Central memory CD8-positive, alpha-beta T cell (primary cell): Measurements from ENCODE around the gene XYLT1.

Experiments used
- ATAC-seq: fragments of 150-1000 bp; cut with Tn5 transposase; replicated peaks from 2 replicates; pipeline ENCODE4 v1.10.0; 2022; ENCODE audit warnings: mild to moderate bottlenecking, moderate FRiP score, moderate number of reproducible peaks; ENCODE audit not compliant: poor library complexity, severe bottlenecking; ENCODE audit errors: extremely low read depth
- DNase-seq, 2 donors: peaks; one replicate each; pipeline ENCODE4 v3.0.0; 2021; ENCODE audit warnings: low spot score in 2 of 2
- H3K27ac Mint-ChIP-seq: one replicate; pipeline ENCODE4 v1.8.0; 2022; ENCODE audit warnings: low read depth, mild to moderate bottlenecking, moderate library complexity, mixed read lengths
- H3K27me3 Mint-ChIP-seq: one replicate; pipeline ENCODE4 v1.8.0; 2022; ENCODE audit warnings: mixed read lengths
- H3K36me3 Mint-ChIP-seq: one replicate; pipeline ENCODE4 v1.8.0; 2022; ENCODE audit warnings: mild to moderate bottlenecking, moderate library complexity, mixed read lengths; ENCODE audit not compliant: insufficient read depth
- H3K4me1 Mint-ChIP-seq: one replicate; pipeline ENCODE4 v1.8.0; 2022; ENCODE audit warnings: mixed read lengths
- H3K4me3 Mint-ChIP-seq: one replicate; pipeline ENCODE4 v1.8.0; 2022; ENCODE audit warnings: mild to moderate bottlenecking, moderate library complexity, mixed read lengths
- H3K9me3 Mint-ChIP-seq: one replicate; pipeline ENCODE4 v1.8.0; 2022; ENCODE audit warnings: mixed read lengths

XYLT1 gene

GRCh38 chr16:17289674-17290635 lies 180.8 kb downstream of the XYLT1 start:
- H3K27me3 Mint-ChIP-seq: no peaks in the 10 kb centered on the region
- no peak overlapping the region for H3K27ac Mint-ChIP-seq
- H3K36me3 Mint-ChIP-seq: no peaks in the 10 kb centered on the region
- no peaks in the 10 kb centered on the region for H3K9me3 Mint-ChIP-seq
- ATAC-seq: no peak
- peaks cover 22% of the 10 kb centered on the region for H3K4me1 Mint-ChIP-seq
- no peak for DNase-seq
- H3K4me3 Mint-ChIP-seq: no peak overlapping the region

GRCh38 chr16:17289050-17289449 lies 181.7 kb downstream of the XYLT1 start:
- peaks cover 29% of the 10 kb centered on the region for H3K4me1 Mint-ChIP-seq
- ATAC-seq: no peak

GRCh38 chr16:17287166-17287800 lies 183.5 kb downstream of the XYLT1 start:
- Mint-ChIP-seq H3K36me3 (no peaks in the 10 kb centered on the region), H3K27ac (peak overlapping the region; percentile 54), H3K4me1 (peaks cover 30% of the 10 kb centered on the region), H3K9me3 (no peaks in the 10 kb centered on the region), H3K4me3 (no peak overlapping the region), H3K27me3 (no peaks in the 10 kb centered on the region)
- ATAC-seq: no peak
- DNase-seq: no peak

More at GRCh38 chr16:17289050-17289449, 181.7 kb downstream of the XYLT1 start:
- DNase-seq: no peak
- Mint-ChIP-seq H3K27me3 (no peaks in the 10 kb centered on the region), H3K4me3 (no peak overlapping the region), H3K36me3 (no peaks in the 10 kb centered on the region), H3K9me3 (no peaks in the 10 kb centered on the region), H3K27ac (no peak overlapping the region)

GRCh38 chr16:17286443-17286842 lies 184.3 kb downstream of the XYLT1 start:
- H3K9me3 Mint-ChIP-seq: no peaks in the 10 kb centered on the region
- H3K4me1 Mint-ChIP-seq: peaks cover 29% of the 10 kb centered on the region
- H3K4me3 Mint-ChIP-seq: no peak overlapping the region
- H3K27me3 Mint-ChIP-seq: no peaks in the 10 kb centered on the region
- DNase-seq: no peak
- no peak for ATAC-seq
- no peak overlapping the region for H3K27ac Mint-ChIP-seq
- no peaks in the 10 kb centered on the region for H3K36me3 Mint-ChIP-seq

GRCh38 chr16:17283016-17283415 lies 187.7 kb downstream of the XYLT1 start:
- no peak for DNase-seq
- peaks cover 36% of the 10 kb centered on the region for H3K4me1 Mint-ChIP-seq
- H3K27ac Mint-ChIP-seq: no peak overlapping the region

GRCh38 chr16:17282247-17282646 lies 188.5 kb downstream of the XYLT1 start:
- Mint-ChIP-seq H3K27ac (no peak overlapping the region), H3K9me3 (no peaks in the 10 kb centered on the region), H3K4me3 (no peak overlapping the region), H3K4me1 (peaks cover 32% of the 10 kb centered on the region), H3K27me3 (no peaks in the 10 kb centered on the region), H3K36me3 (no peaks in the 10 kb centered on the region)
- DNase-seq (no peak), ATAC-seq (no peak)

More at GRCh38 chr16:17283016-17283415, 187.7 kb downstream of the XYLT1 start:
- H3K27me3 Mint-ChIP-seq: no peaks in the 10 kb centered on the region
- no peak for ATAC-seq
- no peak overlapping the region for H3K4me3 Mint-ChIP-seq
- no peaks in the 10 kb centered on the region for H3K36me3 Mint-ChIP-seq
- no peaks in the 10 kb centered on the region for H3K9me3 Mint-ChIP-seq

GRCh38 chr16:17281052-17281451 lies 189.7 kb downstream of the XYLT1 start:
- Mint-ChIP-seq H3K4me1 (peaks cover 30% of the 10 kb centered on the region), H3K27ac (no peak overlapping the region), H3K9me3 (no peaks in the 10 kb centered on the region), H3K27me3 (no peaks in the 10 kb centered on the region), H3K36me3 (no peaks in the 10 kb centered on the region), H3K4me3 (no peak overlapping the region)
- ATAC-seq (no peak), DNase-seq (no peak)

GRCh38 chr16:17278988-17279387 lies 191.8 kb downstream of the XYLT1 start:
- Mint-ChIP-seq H3K27ac (no peak overlapping the region), H3K27me3 (no peaks in the 10 kb centered on the region), H3K4me3 (no peak overlapping the region), H3K4me1 (peaks cover 28% of the 10 kb centered on the region), H3K36me3 (no peaks in the 10 kb centered on the region), H3K9me3 (no peaks in the 10 kb centered on the region)
- DNase-seq (no peak), ATAC-seq (no peak)

GRCh38 chr16:17277981-17278381 lies 192.8 kb downstream of the XYLT1 start:
- ATAC-seq: no peak
- Mint-ChIP-seq H3K9me3 (no peaks in the 10 kb centered on the region), H3K4me3 (no peak overlapping the region), H3K27ac (no peak overlapping the region), H3K27me3 (no peaks in the 10 kb centered on the region), H3K36me3 (no peaks in the 10 kb centered on the region), H3K4me1 (peaks cover 28% of the 10 kb centered on the region)
- DNase-seq: no peak

- H3K4me1 Mint-ChIP-seq: peaks cover 38% of the 10 kb centered on the region
- H3K4me3 Mint-ChIP-seq: no peak overlapping the region
- DNase-seq (no peak), ATAC-seq (no peak)
- H3K27me3 Mint-ChIP-seq: no peaks in the 10 kb centered on the region
- no peak overlapping the region for H3K27ac Mint-ChIP-seq
- no peaks in the 10 kb centered on the region for H3K9me3 Mint-ChIP-seq
- H3K36me3 Mint-ChIP-seq: peaks cover 3% of the 10 kb centered on the region
Measured at GRCh38 chr16:17276610-17277009, 194.2 kb downstream of the XYLT1 start.

GRCh38 chr16:17276010-17276530 lies 194.7 kb downstream of the XYLT1 start:
- no peak for DNase-seq
- peaks cover 3% of the 10 kb centered on the region for H3K36me3 Mint-ChIP-seq
- H3K9me3 Mint-ChIP-seq: no peaks in the 10 kb centered on the region
- peaks cover 44% of the 10 kb centered on the region for H3K4me1 Mint-ChIP-seq
- no peak for ATAC-seq
- no peak overlapping the region for H3K4me3 Mint-ChIP-seq
- H3K27me3 Mint-ChIP-seq: no peaks in the 10 kb centered on the region
- H3K27ac Mint-ChIP-seq: peak overlapping the region; percentile 20

- H3K27me3 Mint-ChIP-seq: no peaks in the 10 kb centered on the region
- H3K36me3 Mint-ChIP-seq: peaks cover 3% of the 10 kb centered on the region
- ATAC-seq: no peak
- H3K4me3 Mint-ChIP-seq: no peak overlapping the region
- peak overlapping the region; percentile 43 for H3K27ac Mint-ChIP-seq
- DNase-seq: no peak
- H3K4me1 Mint-ChIP-seq: peaks cover 51% of the 10 kb centered on the region
- H3K9me3 Mint-ChIP-seq: no peaks in the 10 kb centered on the region
Measured at GRCh38 chr16:17275076-17276009, 195.4 kb downstream of the XYLT1 start.
